Measurements from ENCODE around the gene MTCH1. TPM values are rescaled to one million over a fixed set of nuclear protein-coding genes. Genes with fewer than 3 reads are reported as not detected.
A peak's percentile ranks its signal among the peaks of the same experiment; 100 is the strongest.
"Not testable (repeated sequence)": the region's sequence is repeated elsewhere in the genome, so short reads cannot be mapped to it uniquely, and the experiment has no call there.

MTCH1 gene
- total RNA-seq, 1 donor from 2014 or later, result 144 TPM

GRCh38 chr6:36940027-36940426 is 46.0 kb downstream of the MTCH1 start:
- H3K4me2 ChIP-seq, result no peak overlapping the region
- no peak overlapping the region for H3K4me3 Mint-ChIP-seq
- H3K27ac Mint-ChIP-seq, result peak overlapping the region; percentile 6
- no peak overlapping the region for H3K9ac ChIP-seq
- H3K9me3 ChIP-seq (ENCODE audit: low read depth), result no peaks in the 10 kb centered on the region
- H3K4me1 Mint-ChIP-seq, result peaks cover 5% of the 10 kb centered on the region
- H3K36me3 Mint-ChIP-seq, result peaks cover 2% of the 10 kb centered on the region
- no peaks in the 10 kb centered on the region for H3K79me2 ChIP-seq (ENCODE audit: low read depth)
- no peaks in the 10 kb centered on the region for H3F3A ChIP-seq (ENCODE audit: low read depth)
- H2AFZ ChIP-seq (replicated peaks), result no peak overlapping the region
- DNase-seq (ENCODE audit: low spot score), result no peak
- H3K27me3 ChIP-seq, result no peaks in the 10 kb centered on the region
- H3K27ac ChIP-seq, result no peak overlapping the region
- H3K4me3 ChIP-seq, result no peak overlapping the region
- H4K20me1 ChIP-seq (ENCODE audit: low read depth), result no peaks in the 10 kb centered on the region
- peaks cover 7% of the 10 kb centered on the region for H3K27me3 Mint-ChIP-seq (ENCODE audit: insufficient read depth, low read depth)
- no peaks in the 10 kb centered on the region for H3K36me3 ChIP-seq
- H3K9me3 Mint-ChIP-seq, result peaks cover 13% of the 10 kb centered on the region
- no peak for TF ChIP-seq EZH2phosphoT487 (IDR thresholded peaks at IDR 0.05)
- TF ChIP-seq, protein P1, sequence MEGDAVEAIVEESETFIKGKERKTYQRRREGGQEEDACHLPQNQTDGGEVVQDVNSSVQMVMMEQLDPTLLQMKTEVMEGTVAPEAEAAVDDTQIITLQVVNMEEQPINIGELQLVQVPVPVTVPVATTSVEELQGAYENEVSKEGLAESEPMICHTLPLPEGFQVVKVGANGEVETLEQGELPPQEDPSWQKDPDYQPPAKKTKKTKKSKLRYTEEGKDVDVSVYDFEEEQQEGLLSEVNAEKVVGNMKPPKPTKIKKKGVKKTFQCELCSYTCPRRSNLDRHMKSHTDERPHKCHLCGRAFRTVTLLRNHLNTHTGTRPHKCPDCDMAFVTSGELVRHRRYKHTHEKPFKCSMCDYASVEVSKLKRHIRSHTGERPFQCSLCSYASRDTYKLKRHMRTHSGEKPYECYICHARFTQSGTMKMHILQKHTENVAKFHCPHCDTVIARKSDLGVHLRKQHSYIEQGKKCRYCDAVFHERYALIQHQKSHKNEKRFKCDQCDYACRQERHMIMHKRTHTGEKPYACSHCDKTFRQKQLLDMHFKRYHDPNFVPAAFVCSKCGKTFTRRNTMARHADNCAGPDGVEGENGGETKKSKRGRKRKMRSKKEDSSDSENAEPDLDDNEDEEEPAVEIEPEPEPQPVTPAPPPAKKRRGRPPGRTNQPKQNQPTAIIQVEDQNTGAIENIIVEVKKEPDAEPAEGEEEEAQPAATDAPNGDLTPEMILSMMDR (IDR thresholded peaks at IDR 0.05), result no peak
- no peak for TF ChIP-seq EZH2 (IDR thresholded peaks at IDR 0.05)
- no peaks in the 10 kb centered on the region for H3K4me1 ChIP-seq

- H2AFZ ChIP-seq (replicated peaks); H3K9me3 ChIP-seq (ENCODE audit: low read depth); H4K20me1 ChIP-seq (ENCODE audit: low read depth); H3K79me2 ChIP-seq (ENCODE audit: low read depth); H3K4me1 ChIP-seq; H3K27me3 ChIP-seq; H3K4me3 ChIP-seq; H3K4me3 Mint-ChIP-seq; H3F3A ChIP-seq (ENCODE audit: low read depth); H3K4me1 Mint-ChIP-seq; H3K36me3 Mint-ChIP-seq; H3K36me3 ChIP-seq; H3K4me2 ChIP-seq; H3K27ac Mint-ChIP-seq; H3K27ac ChIP-seq; H3K9ac ChIP-seq; H3K27me3 Mint-ChIP-seq (ENCODE audit: insufficient read depth, low read depth); DNase-seq (ENCODE audit: low spot score): not testable (repeated sequence)
- peaks cover 13% of the 10 kb centered on the region for H3K9me3 Mint-ChIP-seq
These were observed 47.0 kb downstream of the MTCH1 start for GRCh38 chr6:36939005-36939404.

DNA sequence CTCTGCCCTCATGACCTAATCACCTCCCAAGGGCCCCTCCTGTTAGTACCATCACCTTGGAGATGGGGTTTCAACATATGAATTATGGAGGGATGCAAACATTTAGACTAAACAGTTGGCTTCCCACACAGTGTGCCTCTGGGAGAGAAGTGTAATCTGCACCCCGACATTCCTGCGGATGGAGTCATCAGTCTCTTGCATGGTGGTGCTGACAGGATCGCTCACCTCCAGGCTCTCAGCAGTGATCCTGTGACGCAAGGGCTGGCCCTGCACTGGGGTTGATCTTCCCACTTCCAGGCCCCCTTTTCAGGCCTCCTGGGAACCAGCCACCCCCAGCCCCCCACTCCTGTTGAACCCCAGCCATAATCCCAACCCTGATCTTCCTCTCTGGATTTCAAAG is 47.5 kb downstream of the MTCH1 start:
- Histone ChIP-seq H2AFZ (replicated peaks) (no peak overlapping the region), H3K9me3 (ENCODE audit: low read depth) (no peaks in the 10 kb centered on the region), H3K27me3 (no peaks in the 10 kb centered on the region), H4K20me1 (ENCODE audit: low read depth) (no peaks in the 10 kb centered on the region), H3K4me1 (no peaks in the 10 kb centered on the region), H3K4me3 (no peak overlapping the region), H3K4me2 (no peak overlapping the region), H3F3A (ENCODE audit: low read depth) (no peaks in the 10 kb centered on the region), H3K27ac (no peak overlapping the region), H3K36me3 (no peaks in the 10 kb centered on the region), H3K79me2 (ENCODE audit: low read depth) (no peaks in the 10 kb centered on the region), H3K9ac (no peak overlapping the region)
- TF ChIP-seq EZH2phosphoT487 (IDR thresholded peaks at IDR 0.05) (no peak), EZH2 (IDR thresholded peaks at IDR 0.05) (no peak)
- TF ChIP-seq, protein P1 (IDR thresholded peaks at IDR 0.05), result no peak
- H3K4me1 Mint-ChIP-seq, result peaks cover 2% of the 10 kb centered on the region
- H3K27ac Mint-ChIP-seq, result no peak overlapping the region
- peaks cover 2% of the 10 kb centered on the region for H3K36me3 Mint-ChIP-seq
- H3K9me3 Mint-ChIP-seq, result peaks cover 13% of the 10 kb centered on the region
- H3K27me3 Mint-ChIP-seq (ENCODE audit: insufficient read depth, low read depth), result peaks cover 7% of the 10 kb centered on the region
- H3K4me3 Mint-ChIP-seq, result no peak overlapping the region
- DNase-seq (ENCODE audit: low spot score), result no peak

DNA sequence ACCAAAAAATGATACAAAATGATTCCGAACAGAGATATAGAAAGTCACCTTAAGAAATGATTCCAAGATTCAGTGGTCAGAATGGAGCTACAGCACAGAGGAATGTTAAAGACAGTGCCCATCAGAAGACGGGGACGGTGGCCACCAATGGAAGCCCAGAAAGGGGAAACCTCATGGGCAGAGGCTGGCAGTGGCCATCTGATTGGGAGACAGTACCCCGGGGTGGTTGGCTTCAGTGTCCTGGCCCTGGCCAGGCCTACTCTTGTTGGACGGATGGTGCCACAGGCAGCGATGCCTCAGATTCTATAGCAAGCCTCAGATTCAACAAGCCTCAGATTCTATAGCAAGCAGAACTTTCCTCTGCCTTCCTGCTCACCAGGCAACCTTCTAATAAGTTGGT is 48.1 kb downstream of the MTCH1 start:
- Histone ChIP-seq H3K4me2 (no peak overlapping the region), H3K4me1 (no peaks in the 10 kb centered on the region), H3K9ac (no peak overlapping the region), H3K27ac (no peak overlapping the region), H3F3A (ENCODE audit: low read depth) (no peaks in the 10 kb centered on the region), H3K9me3 (ENCODE audit: low read depth) (no peaks in the 10 kb centered on the region), H3K4me3 (no peak overlapping the region), H4K20me1 (ENCODE audit: low read depth) (no peaks in the 10 kb centered on the region), H3K36me3 (no peaks in the 10 kb centered on the region), H2AFZ (replicated peaks) (no peak overlapping the region), H3K27me3 (no peaks in the 10 kb centered on the region), H3K79me2 (ENCODE audit: low read depth) (no peaks in the 10 kb centered on the region)
- TF ChIP-seq EZH2 (IDR thresholded peaks at IDR 0.05) (no peak), EZH2phosphoT487 (IDR thresholded peaks at IDR 0.05) (no peak)
- TF ChIP-seq, protein P1 (IDR thresholded peaks at IDR 0.05), result no peak
- Mint-ChIP-seq H3K27ac (no peak overlapping the region), H3K4me3 (no peak overlapping the region), H3K36me3 (peaks cover 2% of the 10 kb centered on the region), H3K27me3 (ENCODE audit: insufficient read depth, low read depth) (peaks cover 7% of the 10 kb centered on the region), H3K4me1 (peaks cover 2% of the 10 kb centered on the region), H3K9me3 (peaks cover 13% of the 10 kb centered on the region)
- no peak for DNase-seq (ENCODE audit: low spot score)
